ENCODE data around the gene PHACTR1.

The PHACTR1 gene

GRCh38 chr6:12967686-12968085, 251.1 kb downstream of the PHACTR1 start:
- DNase-seq (ENCODE audit: extremely low read depth, low read depth): peak; percentile 77
- H3K4me3 ChIP-seq (replicated peaks; ENCODE audit: low read depth, low read length): no peak overlapping the region; the same call in 1 of the 2 replicates
- no peak for TF ChIP-seq CTCF (IDR thresholded peaks at IDR 0.05; ENCODE audit: low read depth, low read length, missing control alignments)

- no peak overlapping the region for H3K4me3 ChIP-seq (replicated peaks; ENCODE audit: low read depth, low read length)
- no peak for DNase-seq (ENCODE audit: extremely low read depth, low read depth)
- TF ChIP-seq CTCF (IDR thresholded peaks at IDR 0.05; ENCODE audit: low read depth, low read length, missing control alignments): no peak
Observed at GRCh38 chr6:12968290-12968689, 251.7 kb downstream of the PHACTR1 start.

GRCh38 chr6:12968839-12969558, 252.4 kb downstream of the PHACTR1 start:
- TF ChIP-seq CTCF (IDR thresholded peaks at IDR 0.05; ENCODE audit: low read depth, low read length, missing control alignments): no peak
- no peak for DNase-seq (ENCODE audit: extremely low read depth, low read depth)

GRCh38 chr6:12969966-12970365, 253.4 kb downstream of the PHACTR1 start:
- TF ChIP-seq CTCF (IDR thresholded peaks at IDR 0.05; ENCODE audit: low read depth, low read length, missing control alignments): no peak
- no peak overlapping the region for H3K4me3 ChIP-seq (replicated peaks; ENCODE audit: low read depth, low read length)
- peak; percentile 87 for DNase-seq (ENCODE audit: extremely low read depth, low read depth)

More at GRCh38 chr6:12968839-12969558, 252.4 kb downstream of the PHACTR1 start:
- no peak overlapping the region for H3K4me3 ChIP-seq (replicated peaks; ENCODE audit: low read depth, low read length)

- TF ChIP-seq CTCF (IDR thresholded peaks at IDR 0.05; ENCODE audit: low read depth, low read length, missing control alignments): no peak
- no peak overlapping the region for H3K4me3 ChIP-seq (replicated peaks; ENCODE audit: low read depth, low read length)
- DNase-seq (ENCODE audit: extremely low read depth, low read depth): no peak
Observed at GRCh38 chr6:12973386-12973785, 256.8 kb downstream of the PHACTR1 start.

GRCh38 chr6:12974551-12974950, 258.0 kb downstream of the PHACTR1 start:
- TF ChIP-seq CTCF (IDR thresholded peaks at IDR 0.05; ENCODE audit: low read depth, low read length, missing control alignments): no peak
- DNase-seq (ENCODE audit: extremely low read depth, low read depth): no peak
- H3K4me3 ChIP-seq (replicated peaks; ENCODE audit: low read depth, low read length): no peak overlapping the region

GRCh38 chr6:12976366-12976765, 259.8 kb downstream of the PHACTR1 start:
- no peak for TF ChIP-seq CTCF (IDR thresholded peaks at IDR 0.05; ENCODE audit: low read depth, low read length, missing control alignments)
- H3K4me3 ChIP-seq (replicated peaks; ENCODE audit: low read depth, low read length): no peak overlapping the region
- DNase-seq (ENCODE audit: extremely low read depth, low read depth): no peak
